ENCODE data around the gene SMARCAD1.

Gene SMARCAD1

DNA sequence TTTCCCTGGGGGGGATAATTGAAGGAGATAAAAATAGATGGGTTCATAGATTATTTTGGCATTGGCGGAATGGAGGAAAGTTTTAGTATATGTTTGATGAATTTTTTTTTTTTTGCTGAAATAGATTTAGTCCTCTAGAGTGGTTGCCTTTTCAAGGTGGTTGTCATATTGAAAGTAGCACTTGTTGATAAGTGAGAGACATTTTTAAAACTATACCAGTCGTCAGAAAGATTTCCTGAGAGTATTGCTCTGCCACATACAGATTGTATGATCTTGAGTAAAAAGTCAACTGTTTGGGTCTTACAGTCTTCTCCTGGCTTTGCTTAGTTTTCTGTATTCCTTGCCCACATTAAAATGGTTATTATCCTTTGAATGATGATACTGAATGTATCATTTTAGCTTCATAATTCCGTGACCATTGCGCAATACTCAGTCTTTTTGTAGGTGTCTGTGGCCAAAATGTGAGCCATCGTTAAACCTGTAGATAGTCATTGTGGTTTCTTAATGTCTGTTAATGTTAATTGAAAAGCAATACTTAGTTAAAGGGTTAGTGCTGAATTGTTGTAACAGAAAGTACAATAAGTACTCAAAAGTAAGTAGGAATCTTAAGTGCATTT is 7.1 kb downstream of the SMARCAD1 start:
- no peaks in the 10 kb centered on the region for H3K27me3 Mint-ChIP-seq
- CTCF ChIA-PET = no interaction called here
- H3K4me3 Mint-ChIP-seq = no peak overlapping the region
- peaks cover 65% of the 10 kb centered on the region for H3K36me3 Mint-ChIP-seq
- H3K9me3 Mint-ChIP-seq = no peaks in the 10 kb centered on the region
- H3K27ac Mint-ChIP-seq = peak overlapping the region; percentile 68
- H3K4me1 Mint-ChIP-seq = peaks cover 32% of the 10 kb centered on the region
- no peak for DNase-seq

DNA sequence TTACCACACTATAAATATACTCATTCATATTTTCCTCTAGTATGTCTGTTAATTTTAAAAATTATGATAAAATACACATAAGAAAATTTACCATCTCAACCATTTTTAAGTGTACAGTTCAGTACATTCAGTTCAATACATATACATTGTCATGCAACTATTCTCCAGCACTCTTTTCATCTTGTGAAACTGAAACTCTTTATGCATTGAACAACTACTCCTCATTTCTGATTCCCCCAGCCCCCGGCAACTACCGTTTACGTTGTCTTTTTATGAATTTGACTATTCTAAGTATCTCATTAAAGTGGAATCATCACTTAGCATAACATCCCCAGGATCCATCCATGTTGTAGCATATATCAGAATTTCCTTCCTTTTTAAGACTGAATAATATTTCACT is 8.7 kb downstream of the SMARCAD1 start:
- no peaks in the 10 kb centered on the region for H3K9me3 Mint-ChIP-seq
- DNase-seq = no peak
- peaks cover 22% of the 10 kb centered on the region for H3K4me1 Mint-ChIP-seq
- H3K36me3 Mint-ChIP-seq = peaks cover 58% of the 10 kb centered on the region
- CTCF ChIA-PET = no interaction called here
- H3K27ac Mint-ChIP-seq = no peak overlapping the region
- no peak overlapping the region for H3K4me3 Mint-ChIP-seq
- no peaks in the 10 kb centered on the region for H3K27me3 Mint-ChIP-seq

DNA sequence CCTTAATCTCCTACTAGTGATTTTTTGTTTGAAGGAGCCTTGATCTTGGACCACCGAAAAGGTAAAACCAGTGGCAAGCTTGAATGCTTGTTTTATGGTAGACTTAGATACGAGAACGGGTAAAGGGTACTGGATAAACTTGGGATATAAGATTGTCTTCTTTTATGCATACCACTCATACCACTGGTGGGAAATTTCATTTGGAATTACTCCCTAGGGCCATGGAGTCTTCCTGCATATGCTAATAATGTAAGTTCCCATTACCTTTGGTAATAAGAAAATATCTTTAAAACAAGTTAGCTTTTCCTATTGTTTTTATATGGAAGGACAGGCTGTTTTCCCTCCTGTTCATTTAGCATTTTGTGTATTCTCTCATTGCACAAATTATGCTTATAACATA is 11.7 kb downstream of the SMARCAD1 start:
- no peak for DNase-seq
- Mint-ChIP-seq H3K4me1 (peaks cover 18% of the 10 kb centered on the region), H3K36me3 (peaks cover 41% of the 10 kb centered on the region), H3K27me3 (no peaks in the 10 kb centered on the region), H3K4me3 (no peak overlapping the region), H3K27ac (no peak overlapping the region), H3K9me3 (no peaks in the 10 kb centered on the region)
- CTCF ChIA-PET = interaction anchor here (0.7 kb wide), 1 partner anchor 49 kb away, joined by 3 read pairs; no protein-coding TSS in a partner anchor

DNA sequence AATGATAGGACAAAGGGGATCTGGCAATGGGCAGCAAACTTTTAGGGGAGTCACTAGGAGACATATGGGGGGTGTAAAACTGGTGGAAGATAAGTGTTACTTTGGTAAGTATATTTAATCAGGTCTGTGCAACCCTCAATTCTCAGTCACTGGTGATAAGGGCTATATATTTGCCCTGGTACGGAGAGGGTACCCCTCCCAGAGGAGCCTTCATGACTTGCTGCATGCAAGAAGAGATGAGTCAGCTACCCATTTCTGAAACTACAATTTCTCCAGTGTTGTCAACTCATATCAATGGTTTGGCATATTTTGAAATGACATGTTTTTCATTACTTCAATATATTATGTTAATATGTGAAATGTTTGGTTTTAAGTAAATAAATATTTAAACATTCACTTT is 14.3 kb downstream of the SMARCAD1 start:
- H3K4me3 Mint-ChIP-seq = no peak overlapping the region

DNA sequence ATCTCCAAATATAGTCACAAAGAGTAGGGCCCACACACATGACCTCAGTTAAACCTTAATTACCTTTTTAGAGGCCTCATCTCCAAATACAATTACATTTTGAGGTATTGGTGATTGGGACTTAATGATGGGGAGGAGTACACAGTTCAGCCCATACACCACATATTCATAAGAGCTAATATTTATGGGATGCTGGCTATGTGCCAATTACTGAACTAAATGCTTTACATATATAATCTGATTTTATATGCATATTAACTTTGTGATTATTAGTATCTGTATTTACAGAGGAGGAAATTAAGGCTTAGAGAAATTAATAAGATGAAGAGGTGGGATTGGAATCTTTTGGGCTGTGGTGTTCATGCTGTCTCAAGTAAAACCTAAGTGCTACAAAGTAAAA is 17.8 kb downstream of the SMARCAD1 start:
- Mint-ChIP-seq H3K4me3 (no peak overlapping the region), H3K27ac (no peak overlapping the region), H3K27me3 (no peaks in the 10 kb centered on the region), H3K9me3 (no peaks in the 10 kb centered on the region), H3K4me1 (no peaks in the 10 kb centered on the region), H3K36me3 (peaks cover 25% of the 10 kb centered on the region)
- DNase-seq = no peak
- CTCF ChIA-PET = no interaction called here

More for the DNA sequence above, 14.3 kb downstream of the SMARCAD1 start:
- H3K4me1 Mint-ChIP-seq = peaks cover 2% of the 10 kb centered on the region
- no peaks in the 10 kb centered on the region for H3K27me3 Mint-ChIP-seq
- H3K27ac Mint-ChIP-seq = no peak overlapping the region
- CTCF ChIA-PET = no interaction called here
- H3K9me3 Mint-ChIP-seq = no peaks in the 10 kb centered on the region
- peaks cover 28% of the 10 kb centered on the region for H3K36me3 Mint-ChIP-seq
- DNase-seq = no peak

DNA sequence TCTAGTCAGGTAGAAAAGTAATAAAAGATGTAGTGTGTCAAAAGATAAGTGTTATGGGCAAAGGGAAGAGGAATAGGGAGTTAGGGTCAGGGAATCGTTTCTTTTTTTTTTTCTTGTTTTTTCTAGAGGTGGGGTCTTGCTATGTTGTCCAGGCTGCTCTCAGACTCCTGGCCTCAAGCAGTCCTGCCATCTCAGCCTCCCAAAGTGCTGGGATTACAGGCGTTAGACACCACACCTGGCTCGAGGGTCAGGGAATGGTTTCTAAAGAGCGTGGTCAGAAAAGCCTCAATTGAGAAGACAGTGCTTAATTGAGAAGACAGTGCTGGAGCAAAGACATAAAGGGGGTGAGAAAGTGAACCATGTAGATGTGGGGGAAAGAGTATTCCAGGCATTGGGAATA is 19.1 kb downstream of the SMARCAD1 start:
- H3K36me3 Mint-ChIP-seq = peaks cover 26% of the 10 kb centered on the region
- no peaks in the 10 kb centered on the region for H3K4me1 Mint-ChIP-seq
- H3K4me3 Mint-ChIP-seq = no peak overlapping the region
- H3K27me3 Mint-ChIP-seq = no peaks in the 10 kb centered on the region
- no peaks in the 10 kb centered on the region for H3K9me3 Mint-ChIP-seq
- no peak for DNase-seq
- CTCF ChIA-PET = interaction anchor here (0.6 kb wide), 1 partner anchor 436 kb away, joined by 3 read pairs; no protein-coding TSS in a partner anchor
- no peak overlapping the region for H3K27ac Mint-ChIP-seq

DNA sequence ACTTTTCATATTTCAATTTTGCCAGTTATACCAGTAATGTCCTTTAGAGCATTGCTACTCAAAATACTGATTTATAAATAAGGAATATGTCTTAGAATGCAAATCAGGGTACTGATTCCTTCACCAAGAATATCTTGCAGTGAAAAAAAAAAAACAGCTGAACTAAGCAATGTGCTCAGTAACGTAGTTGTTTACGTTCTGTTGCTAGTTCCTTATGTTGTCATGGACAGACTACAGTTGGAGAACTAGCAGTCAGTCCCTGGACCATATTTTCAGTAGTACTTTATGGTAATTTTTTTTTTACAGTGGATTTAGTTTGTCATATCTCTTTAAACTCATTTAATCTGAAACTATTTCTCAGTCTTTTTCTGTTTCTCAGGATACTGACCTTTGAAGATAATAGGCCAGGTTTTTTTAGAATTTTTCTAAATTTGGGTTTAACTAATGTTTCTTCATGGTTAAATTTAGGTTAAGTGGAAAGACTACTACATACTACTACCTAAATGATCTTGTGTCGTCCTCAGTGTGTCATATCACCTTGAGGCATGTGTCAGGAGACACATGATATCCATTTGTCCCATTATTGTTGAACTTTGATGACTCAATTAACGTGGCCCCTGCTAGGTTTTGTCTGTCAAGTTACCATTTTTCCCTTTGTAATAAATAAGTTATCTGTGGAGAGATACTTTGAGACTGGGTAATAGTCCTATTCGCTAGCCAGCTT is 21.0 kb downstream of the SMARCAD1 start:
- Mint-ChIP-seq H3K36me3 (peaks cover 33% of the 10 kb centered on the region), H3K27me3 (no peaks in the 10 kb centered on the region), H3K9me3 (no peaks in the 10 kb centered on the region), H3K4me1 (no peaks in the 10 kb centered on the region), H3K4me3 (no peak overlapping the region), H3K27ac (no peak overlapping the region)
- CTCF ChIA-PET = no interaction called here
- DNase-seq = no peak

DNA sequence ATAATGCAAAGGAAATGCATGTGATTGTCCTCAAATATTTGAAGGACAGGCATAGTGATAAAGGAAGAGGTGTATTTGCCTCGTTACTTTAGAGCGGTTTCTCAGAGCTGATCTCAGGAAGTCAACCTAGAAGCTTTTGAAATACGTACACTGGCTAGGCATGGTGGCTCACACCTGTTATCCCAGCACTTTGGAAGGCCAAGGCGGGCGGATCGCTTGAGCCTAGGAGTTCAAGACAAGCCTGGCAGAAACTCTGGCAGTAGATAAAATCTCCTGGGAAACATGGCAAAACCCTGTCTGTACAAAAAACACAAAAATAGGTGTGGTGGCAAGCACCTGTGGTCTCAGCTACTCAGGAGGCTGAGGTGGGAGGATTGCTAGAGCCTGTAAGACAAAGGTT is 24.9 kb downstream of the SMARCAD1 start:
- Mint-ChIP-seq H3K36me3 (peaks cover 33% of the 10 kb centered on the region), H3K4me3 (no peak overlapping the region)
- CTCF ChIA-PET = no interaction called here

DNA sequence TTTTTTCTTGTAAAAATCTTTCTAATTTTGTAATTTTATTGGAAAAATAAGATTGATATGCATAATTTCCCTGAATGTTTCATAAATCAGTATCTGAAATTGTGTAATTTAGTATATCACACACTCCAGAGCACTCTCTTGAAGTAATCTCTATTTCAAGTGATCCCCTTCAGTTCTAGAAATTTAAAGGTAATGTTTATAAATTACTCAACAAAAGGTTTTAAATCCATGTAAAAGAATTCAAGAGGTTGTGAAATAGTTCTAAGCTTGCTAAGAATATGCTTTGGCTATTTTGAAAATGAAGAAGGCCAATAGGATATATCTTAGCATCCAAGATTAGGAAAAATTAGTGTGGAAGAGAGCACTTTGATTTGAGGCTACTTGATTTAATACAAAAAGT is 28.2 kb downstream of the SMARCAD1 start:
- Mint-ChIP-seq H3K27me3 (no peaks in the 10 kb centered on the region), H3K4me3 (no peak overlapping the region), H3K4me1 (no peaks in the 10 kb centered on the region), H3K9me3 (no peaks in the 10 kb centered on the region), H3K27ac (no peak overlapping the region), H3K36me3 (peaks cover 34% of the 10 kb centered on the region)
- CTCF ChIA-PET = no interaction called here
- DNase-seq = no peak

More for the DNA sequence above, 24.9 kb downstream of the SMARCAD1 start:
- H3K4me1 Mint-ChIP-seq = no peaks in the 10 kb centered on the region
- no peaks in the 10 kb centered on the region for H3K27me3 Mint-ChIP-seq
- DNase-seq = no peak
- H3K27ac Mint-ChIP-seq = no peak overlapping the region
- no peaks in the 10 kb centered on the region for H3K9me3 Mint-ChIP-seq

DNA sequence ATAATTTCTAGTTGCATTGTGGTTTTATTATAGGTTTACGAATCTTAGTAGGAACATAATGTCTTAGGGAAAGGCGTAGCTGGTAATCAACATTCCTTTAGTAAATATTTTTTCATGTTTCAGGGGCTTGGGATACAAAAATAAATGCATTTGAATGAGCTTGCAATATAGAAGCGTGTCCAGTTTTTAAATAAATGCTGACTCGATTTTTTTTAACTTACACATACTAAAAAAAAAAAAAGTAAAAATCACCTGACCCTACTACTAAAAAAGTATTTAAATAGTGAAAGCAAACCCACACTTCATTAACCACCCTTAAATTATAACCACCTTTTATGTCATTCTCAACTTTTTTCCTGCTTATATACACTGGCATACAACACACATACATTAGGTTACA is 29.6 kb downstream of the SMARCAD1 start:
- H3K27ac Mint-ChIP-seq = no peak overlapping the region
- H3K36me3 Mint-ChIP-seq = peaks cover 36% of the 10 kb centered on the region
- no peaks in the 10 kb centered on the region for H3K4me1 Mint-ChIP-seq
- H3K27me3 Mint-ChIP-seq = no peaks in the 10 kb centered on the region
- no peaks in the 10 kb centered on the region for H3K9me3 Mint-ChIP-seq
- no peak overlapping the region for H3K4me3 Mint-ChIP-seq
- CTCF ChIA-PET = no interaction called here
- DNase-seq = no peak

DNA sequence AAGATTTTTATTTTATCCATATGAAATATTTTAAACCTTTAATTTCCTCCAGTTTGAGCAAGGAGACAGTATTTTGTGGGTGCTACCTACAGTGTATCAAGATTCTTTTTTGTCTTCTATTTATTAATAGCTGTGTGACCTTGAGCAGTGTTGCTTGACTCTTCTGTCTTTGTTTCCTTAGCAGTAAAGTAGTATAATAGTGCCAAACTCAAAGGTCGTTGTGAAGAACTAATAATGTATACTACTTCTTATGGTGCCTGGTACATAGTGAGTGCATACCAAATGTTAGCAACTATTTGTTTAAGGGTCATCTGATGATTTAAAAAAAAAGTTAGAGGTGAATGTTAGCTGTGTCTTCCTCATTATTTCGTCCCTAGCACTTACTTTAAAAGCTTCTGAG is 30.5 kb downstream of the SMARCAD1 start:
- H3K4me3 Mint-ChIP-seq = no peak overlapping the region
- CTCF ChIA-PET = no interaction called here
- no peaks in the 10 kb centered on the region for H3K4me1 Mint-ChIP-seq
- no peak overlapping the region for H3K27ac Mint-ChIP-seq
- no peaks in the 10 kb centered on the region for H3K27me3 Mint-ChIP-seq
- peaks cover 42% of the 10 kb centered on the region for H3K36me3 Mint-ChIP-seq
- no peak for DNase-seq
- H3K9me3 Mint-ChIP-seq = no peaks in the 10 kb centered on the region

DNA sequence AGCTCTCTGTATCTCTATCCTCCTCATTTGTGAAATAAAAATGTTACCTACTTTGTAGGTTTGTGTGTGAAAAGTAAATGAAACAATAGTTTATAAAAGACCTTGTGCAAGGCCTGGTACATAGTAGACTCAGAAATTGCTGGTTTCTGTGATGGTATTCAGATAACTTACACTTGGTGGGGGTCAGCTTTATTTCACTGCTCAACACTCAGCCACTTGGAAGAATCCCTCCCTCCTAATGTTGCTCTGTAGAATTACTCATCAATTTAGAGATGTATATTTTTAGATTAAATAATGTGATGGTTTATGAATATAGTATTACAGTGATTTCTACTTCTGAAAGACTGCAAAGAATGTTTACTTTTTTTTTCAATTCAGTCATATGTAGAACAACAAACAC is 32.7 kb downstream of the SMARCAD1 start:
- peak overlapping the region; percentile 49 for H3K27ac Mint-ChIP-seq
- no peak overlapping the region for H3K4me3 Mint-ChIP-seq
- CTCF ChIA-PET = no interaction called here
- H3K4me1 Mint-ChIP-seq = no peaks in the 10 kb centered on the region
- H3K36me3 Mint-ChIP-seq = peaks cover 39% of the 10 kb centered on the region
- H3K27me3 Mint-ChIP-seq = no peaks in the 10 kb centered on the region
- no peak for DNase-seq
- H3K9me3 Mint-ChIP-seq = no peaks in the 10 kb centered on the region

DNA sequence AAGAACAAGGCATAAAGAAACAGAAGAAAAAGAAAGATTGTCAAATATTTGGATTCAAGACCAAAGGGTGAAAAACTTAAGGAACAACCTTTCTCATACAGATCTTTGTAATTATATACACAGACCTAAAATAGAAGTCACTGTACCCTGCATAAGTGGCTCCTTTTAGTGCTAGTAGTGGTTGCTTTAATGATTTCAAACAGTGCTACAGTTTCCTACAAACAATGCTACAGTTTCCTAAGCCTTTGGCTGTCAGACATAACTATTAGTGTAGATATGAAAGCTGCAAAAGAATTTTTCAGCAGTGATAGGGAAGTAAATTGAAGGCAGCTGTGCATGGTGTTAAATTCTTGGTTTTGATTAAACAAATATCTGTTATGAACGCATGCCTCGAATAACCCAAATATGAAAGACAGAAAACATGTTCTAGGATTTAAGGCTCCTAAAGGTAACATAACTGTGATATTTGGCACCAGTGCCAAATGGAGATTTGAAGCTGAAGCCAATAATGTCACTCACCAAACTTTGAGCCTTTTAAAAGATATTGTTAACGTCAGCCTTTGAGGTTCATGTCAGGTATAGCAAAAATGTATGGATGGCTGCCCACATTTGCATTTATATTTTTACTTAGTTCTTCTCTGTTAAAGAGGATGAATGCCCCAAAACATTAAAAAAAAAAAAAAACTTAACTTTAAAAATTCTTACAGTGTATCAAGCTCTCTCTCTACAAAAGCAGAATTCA is 36.6 kb downstream of the SMARCAD1 start:
- no peaks in the 10 kb centered on the region for H3K27me3 Mint-ChIP-seq
- no peaks in the 10 kb centered on the region for H3K9me3 Mint-ChIP-seq
- H3K4me1 Mint-ChIP-seq = no peaks in the 10 kb centered on the region
- CTCF ChIA-PET = no interaction called here
- no peak overlapping the region for H3K27ac Mint-ChIP-seq
- H3K36me3 Mint-ChIP-seq = peaks cover 41% of the 10 kb centered on the region
- DNase-seq = no peak
- no peak overlapping the region for H3K4me3 Mint-ChIP-seq

DNA sequence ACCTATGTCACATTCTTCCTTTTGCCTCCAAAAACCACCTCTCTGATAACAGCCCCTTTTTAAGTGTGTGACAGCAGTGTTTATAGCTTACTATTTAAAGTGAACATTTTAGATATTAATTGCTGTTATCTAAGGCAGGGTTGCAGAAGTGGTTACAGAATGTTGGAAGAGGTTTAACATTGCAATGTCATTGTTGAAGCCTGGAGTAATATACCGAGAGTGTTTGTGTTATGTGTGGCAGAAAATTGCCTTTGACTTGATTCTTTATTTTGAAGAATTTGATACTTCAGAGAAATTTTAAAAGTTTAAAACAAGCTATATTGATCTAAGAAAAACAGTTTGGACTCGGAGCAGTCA is 37.1 kb downstream of the SMARCAD1 start:
- Mint-ChIP-seq H3K4me1 (no peaks in the 10 kb centered on the region), H3K27ac (no peak overlapping the region), H3K36me3 (peaks cover 43% of the 10 kb centered on the region), H3K9me3 (no peaks in the 10 kb centered on the region), H3K27me3 (no peaks in the 10 kb centered on the region), H3K4me3 (no peak overlapping the region)
- no peak for DNase-seq
- CTCF ChIA-PET = no interaction called here

DNA sequence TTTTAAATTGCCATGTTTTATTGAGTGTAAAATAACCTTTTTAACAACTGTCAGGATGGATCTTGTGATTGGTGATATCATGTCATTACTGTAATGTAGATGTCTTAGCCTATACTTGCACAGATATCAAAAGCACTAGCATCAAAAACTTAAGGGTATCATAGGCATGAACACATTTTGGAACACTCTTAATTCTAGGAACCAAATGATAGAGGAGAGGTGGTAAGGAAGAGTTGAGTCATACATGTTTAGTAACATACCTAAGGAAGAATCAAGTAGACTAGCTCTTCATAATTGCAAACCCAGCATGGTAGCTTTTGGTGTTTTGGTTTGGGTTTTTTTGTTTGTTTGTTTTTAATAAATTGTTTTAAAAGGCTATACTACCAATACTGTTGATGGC is 43.4 kb downstream of the SMARCAD1 start:
- Mint-ChIP-seq H3K27me3 (no peaks in the 10 kb centered on the region), H3K9me3 (no peaks in the 10 kb centered on the region), H3K4me1 (no peaks in the 10 kb centered on the region), H3K27ac (no peak overlapping the region), H3K4me3 (no peak overlapping the region), H3K36me3 (peaks cover 40% of the 10 kb centered on the region)
- no peak for DNase-seq
- CTCF ChIA-PET = no interaction called here

Data from activated naive CD4-positive, alpha-beta T cell treated with anti-CD3 and anti-CD28 coated beads, Interleukin-2, amount 10 ng/mL, durations not matched to agents 7 days and 5 days (primary cell).